HUES64 (cell line): Measurements from ENCODE around the gene ECM2.

Experiments
- H3K27ac ChIP-seq: 2 replicates; pipeline ENCODE4 v1.7.0; 2013; ENCODE audit warnings: low read depth, low read length, inconsistent platforms
- H3K27me3 ChIP-seq: 2 replicates; pipeline ENCODE4 v1.6.1; 2013; ENCODE audit warnings: mild to moderate bottlenecking, low read length; ENCODE audit not compliant: insufficient read depth
- H3K36me3 ChIP-seq: 2 replicates; pipeline ENCODE4 v1.6.1; 2013; ENCODE audit warnings: mild to moderate bottlenecking, low read length; ENCODE audit not compliant: insufficient read depth
- H3K4me1 ChIP-seq: 2 replicates; pipeline ENCODE4 v1.6.1; 2013; ENCODE audit warnings: mild to moderate bottlenecking, low read length, moderate library complexity; ENCODE audit not compliant: insufficient read depth
- H3K4me3 ChIP-seq: 2 replicates; pipeline ENCODE4 v1.5.1; 2013; ENCODE audit warnings: mild to moderate bottlenecking, low read length, moderate library complexity
- H3K9ac ChIP-seq: 2 replicates; pipeline ENCODE4 v1.6.1; 2013; ENCODE audit warnings: mild to moderate bottlenecking, low read depth, low read length
- H3K9me3 ChIP-seq: 2 replicates; pipeline ENCODE4 v1.6.1; 2013; ENCODE audit warnings: low read depth, low read length; ENCODE audit not compliant: insufficient read depth
- WGBS: fragments of 150-250, 120-280 bp; methylation state at CpG from one replicate; pipeline ENCODE4 v1.1.7; 2013; ENCODE audit warnings: missing lambda C conversion rate; 5-methylcytosine and 5-hydroxymethylcytosine counted together

ECM2 gene

GRCh38 chr9:92525306-92525705 lies 10.5 kb downstream of the ECM2 start:
- Histone ChIP-seq H3K4me1 (no peaks in the 10 kb centered on the region), H3K9ac (no peak overlapping the region), H3K36me3 (no peaks in the 10 kb centered on the region), H3K4me3 (no peak overlapping the region), H3K9me3 (no peaks in the 10 kb centered on the region; the same call in 1 of the 2 replicates), H3K27ac (no peak overlapping the region), H3K27me3 (no peaks in the 10 kb centered on the region)
- WGBS: 100% methylated on average over 5 of the region's 5 CpGs

DNA sequence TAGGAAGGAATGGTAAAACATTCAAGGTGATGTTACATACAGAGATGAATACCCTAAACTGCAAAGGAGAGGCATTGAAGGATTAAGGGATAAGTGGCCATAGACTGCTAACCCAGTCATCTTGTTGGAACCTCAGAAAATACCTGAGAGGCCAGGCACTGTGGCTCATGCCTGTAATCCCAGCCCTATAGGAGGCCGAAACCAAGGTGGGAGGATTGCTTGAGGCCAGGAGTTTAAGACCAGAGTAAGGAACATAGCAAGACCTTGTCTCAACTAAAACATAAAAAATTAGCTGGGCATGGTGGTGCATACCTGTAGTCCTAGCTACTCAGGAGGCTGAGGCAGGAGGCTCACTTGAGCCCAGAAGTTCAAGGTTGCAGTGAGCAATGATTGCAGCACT lies 10.9 kb downstream of the ECM2 start:
- no peak overlapping the region for H3K9ac ChIP-seq
- 89% methylated on average over 1 of the region's 1 CpG for WGBS
- H3K4me3 ChIP-seq: no peak overlapping the region
- no peaks in the 10 kb centered on the region for H3K36me3 ChIP-seq
- no peaks in the 10 kb centered on the region; the same call in 1 of the 2 replicates for H3K9me3 ChIP-seq
- no peak overlapping the region for H3K27ac ChIP-seq
- H3K27me3 ChIP-seq: no peaks in the 10 kb centered on the region
- no peaks in the 10 kb centered on the region for H3K4me1 ChIP-seq

DNA sequence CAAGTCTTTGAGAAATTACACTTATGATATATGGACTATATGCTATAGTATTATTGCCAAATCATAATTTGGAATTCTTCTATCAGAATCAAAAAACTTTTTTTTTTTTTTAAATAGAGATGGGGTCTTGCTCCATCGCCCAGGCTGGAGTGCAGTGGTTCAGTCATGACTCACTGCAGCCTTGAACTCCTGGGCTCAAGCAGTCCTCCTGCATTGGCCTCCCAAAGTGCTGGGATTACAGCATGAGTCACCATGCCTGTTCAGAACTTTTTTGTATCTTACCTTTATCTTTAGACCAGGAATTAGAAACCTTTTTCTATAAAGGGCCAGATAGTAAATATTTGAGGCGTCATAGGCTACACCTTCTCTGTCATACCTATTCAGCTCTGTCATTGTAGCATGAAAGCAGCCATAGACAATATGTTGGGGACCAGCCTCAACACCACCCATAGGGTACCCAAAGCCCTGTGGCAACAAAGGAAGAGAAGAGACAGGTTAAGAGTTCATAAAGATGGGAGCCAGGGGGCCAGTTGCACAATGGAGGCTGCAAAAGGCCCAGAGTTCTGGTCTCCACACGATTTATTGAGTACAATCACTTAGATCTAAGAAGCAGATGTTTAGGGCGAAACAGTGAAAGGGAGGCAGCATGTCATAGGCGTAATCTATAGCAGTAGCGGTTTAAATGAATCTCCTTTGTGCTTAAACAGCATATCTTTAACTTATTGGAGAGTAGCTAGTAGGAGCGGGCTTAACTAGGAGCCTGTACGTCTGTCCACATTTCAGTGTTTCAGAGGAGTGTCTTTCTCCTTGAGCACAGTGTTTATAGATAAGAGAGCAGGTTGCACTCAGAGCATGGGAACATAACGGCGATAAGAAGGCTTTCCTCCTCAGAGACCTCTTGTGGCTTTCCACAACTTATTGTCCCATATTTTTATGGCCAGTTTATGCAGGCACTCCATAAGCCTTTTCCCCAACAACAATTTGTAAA lies 12.5 kb downstream of the ECM2 start:
- H3K4me1 ChIP-seq: peaks cover 1% of the 10 kb centered on the region; the same call in 1 of the 2 replicates
- no peak overlapping the region for H3K27ac ChIP-seq
- H3K4me3 ChIP-seq: no peak overlapping the region
- WGBS: 91% methylated on average over 10 of the region's 10 CpGs
- H3K9me3 ChIP-seq: no peaks in the 10 kb centered on the region; the same call in 1 of the 2 replicates
- H3K27me3 ChIP-seq: no peaks in the 10 kb centered on the region
- no peak overlapping the region for H3K9ac ChIP-seq
- no peaks in the 10 kb centered on the region for H3K36me3 ChIP-seq

DNA sequence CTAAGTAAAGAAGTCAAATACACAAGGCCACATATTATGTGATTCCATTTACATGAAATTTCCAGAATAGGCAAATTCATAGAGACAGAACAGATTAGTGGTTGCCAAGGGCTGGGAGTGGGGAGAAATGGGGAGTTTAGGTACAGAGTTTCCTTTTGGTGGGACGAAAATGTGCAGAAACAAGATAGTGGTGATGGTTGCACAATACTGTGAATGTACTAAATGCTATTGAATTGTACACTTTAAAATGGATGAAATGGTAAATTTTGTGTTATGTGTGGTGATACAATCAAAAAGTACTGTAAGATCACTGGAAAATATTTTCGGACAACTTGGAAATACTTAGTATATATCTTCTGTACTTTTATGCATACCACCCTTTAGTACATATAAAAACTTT lies 15.0 kb downstream of the ECM2 start:
- WGBS: 91% methylated on average over 1 of the region's 2 CpGs
- no peak overlapping the region for H3K9ac ChIP-seq
- no peaks in the 10 kb centered on the region for H3K36me3 ChIP-seq
- H3K27me3 ChIP-seq: no peaks in the 10 kb centered on the region
- H3K9me3 ChIP-seq: no peaks in the 10 kb centered on the region; the same call in 1 of the 2 replicates
- H3K4me1 ChIP-seq: peaks cover 21% of the 10 kb centered on the region
- H3K27ac ChIP-seq: no peak overlapping the region
- no peak overlapping the region for H3K4me3 ChIP-seq

- no peaks in the 10 kb centered on the region; the same call in 1 of the 2 replicates for H3K9me3 ChIP-seq
- H3K4me1 ChIP-seq: peaks cover 21% of the 10 kb centered on the region
- no peak overlapping the region for H3K9ac ChIP-seq
- no peak overlapping the region for H3K4me3 ChIP-seq
- no peak overlapping the region for H3K27ac ChIP-seq
- H3K36me3 ChIP-seq: no peaks in the 10 kb centered on the region
- no peaks in the 10 kb centered on the region for H3K27me3 ChIP-seq
- WGBS: 95% methylated on average over 4 of the region's 4 CpGs
Observed at GRCh38 chr9:92518199-92518598, 17.6 kb downstream of the ECM2 start.

DNA sequence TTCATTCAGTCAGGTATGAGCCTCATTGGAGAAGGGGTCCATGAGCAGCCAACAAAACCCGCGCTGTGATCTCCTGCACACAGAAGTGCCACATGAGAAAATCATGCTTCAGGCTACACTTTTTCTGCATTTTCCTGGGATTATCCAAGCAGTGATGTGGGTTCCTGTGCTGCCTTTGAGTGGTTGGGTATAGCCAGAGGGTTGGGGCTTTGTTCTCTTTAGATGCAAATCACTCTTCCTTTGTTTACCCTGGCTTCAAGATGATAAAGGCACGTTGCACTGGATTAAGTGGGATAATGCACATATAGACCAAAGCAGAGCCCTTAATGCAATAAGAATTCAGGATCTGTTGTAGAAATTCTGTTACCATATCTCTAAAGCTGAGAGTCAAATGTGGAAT lies 18.7 kb downstream of the ECM2 start:
- Histone ChIP-seq H3K4me1 (peaks cover 21% of the 10 kb centered on the region), H3K27me3 (no peaks in the 10 kb centered on the region), H3K36me3 (no peaks in the 10 kb centered on the region), H3K4me3 (no peak overlapping the region), H3K9ac (no peak overlapping the region), H3K27ac (no peak overlapping the region), H3K9me3 (no peaks in the 10 kb centered on the region; the same call in 1 of the 2 replicates)
- 25% methylated on average over 3 of the region's 3 CpGs for WGBS

DNA sequence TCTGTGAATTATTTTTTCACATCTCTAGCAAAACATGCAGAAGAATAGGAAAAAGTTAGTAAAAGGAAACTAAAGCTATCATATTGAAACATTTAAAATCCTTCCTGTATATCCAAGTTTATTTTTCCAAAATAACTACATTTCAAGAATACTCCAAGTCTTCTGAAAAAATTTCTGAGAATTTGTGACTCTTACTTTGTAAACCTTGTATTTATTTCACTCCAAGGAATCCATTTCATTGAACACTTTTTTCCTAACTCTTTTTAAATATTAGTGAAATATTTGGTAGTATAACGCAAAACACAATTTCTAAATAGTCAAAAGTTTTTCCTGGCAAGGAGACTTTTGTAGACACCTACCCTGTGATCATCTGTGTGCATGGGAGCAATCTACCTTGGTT lies 19.3 kb downstream of the ECM2 start:
- no peaks in the 10 kb centered on the region for H3K36me3 ChIP-seq
- H3K9ac ChIP-seq: no peak overlapping the region
- no peaks in the 10 kb centered on the region for H3K27me3 ChIP-seq
- no CpG with 5 or more reads among the region's 1 CpG for WGBS
- peaks cover 21% of the 10 kb centered on the region for H3K4me1 ChIP-seq
- no peak overlapping the region for H3K27ac ChIP-seq
- no peak overlapping the region for H3K4me3 ChIP-seq
- H3K9me3 ChIP-seq: no peaks in the 10 kb centered on the region; the same call in 1 of the 2 replicates

GRCh38 chr9:92514635-92515034 lies 21.2 kb downstream of the ECM2 start:
- peaks cover 21% of the 10 kb centered on the region for H3K4me1 ChIP-seq
- H3K9ac ChIP-seq: no peak overlapping the region
- H3K9me3 ChIP-seq: no peaks in the 10 kb centered on the region
- no peak overlapping the region for H3K4me3 ChIP-seq
- H3K27me3 ChIP-seq: no peaks in the 10 kb centered on the region
- 92% methylated on average over 10 of the region's 10 CpGs for WGBS
- no peaks in the 10 kb centered on the region for H3K36me3 ChIP-seq
- H3K27ac ChIP-seq: no peak overlapping the region

- Histone ChIP-seq H3K36me3 (no peaks in the 10 kb centered on the region), H3K9ac (no peak overlapping the region), H3K27ac (no peak overlapping the region), H3K4me3 (no peak overlapping the region), H3K4me1 (peaks cover 21% of the 10 kb centered on the region), H3K9me3 (no peaks in the 10 kb centered on the region), H3K27me3 (no peaks in the 10 kb centered on the region)
- WGBS: 97% methylated on average over 3 of the region's 3 CpGs
Observed at GRCh38 chr9:92513349-92513748, 22.4 kb downstream of the ECM2 start.

GRCh38 chr9:92512622-92513021 lies 23.2 kb downstream of the ECM2 start:
- Histone ChIP-seq H3K27me3 (no peaks in the 10 kb centered on the region), H3K36me3 (no peaks in the 10 kb centered on the region), H3K4me1 (peaks cover 13% of the 10 kb centered on the region), H3K9ac (no peak overlapping the region), H3K27ac (no peak overlapping the region), H3K9me3 (no peaks in the 10 kb centered on the region), H3K4me3 (no peak overlapping the region)
- 37% methylated on average over 2 of the region's 3 CpGs for WGBS

DNA sequence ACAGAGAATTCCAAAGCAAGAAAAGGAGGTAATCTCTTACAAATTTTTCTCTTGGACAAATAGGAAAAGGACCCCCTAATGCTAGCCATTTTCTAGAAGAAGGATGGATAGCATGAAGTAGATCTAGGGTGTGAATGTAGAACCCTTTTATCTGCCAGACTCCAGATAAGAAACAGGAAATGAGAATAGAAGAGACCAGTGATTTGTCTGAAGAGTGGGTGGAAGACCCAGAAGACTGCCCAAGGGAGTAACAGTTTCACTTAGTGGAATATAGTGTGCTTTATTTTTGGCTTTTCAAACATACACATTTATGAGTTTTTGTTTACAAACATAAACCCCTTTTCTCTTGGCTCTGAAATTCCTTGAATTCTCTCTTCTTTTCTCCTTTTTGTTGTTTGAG lies 25.0 kb downstream of the ECM2 start:
- Histone ChIP-seq H3K27ac (no peak overlapping the region), H3K4me3 (no peak overlapping the region), H3K36me3 (no peaks in the 10 kb centered on the region), H3K9me3 (no peaks in the 10 kb centered on the region), H3K4me1 (0 out of 2 replicates have a peak, but pooled peaks cover 2% of the 10 kb centered on the region), H3K27me3 (no peaks in the 10 kb centered on the region), H3K9ac (no peak overlapping the region)
